ENCODE results near the gene CTNNA1.
"Not testable (repeated sequence)": the region's sequence is repeated elsewhere in the genome, so short reads cannot be mapped to it uniquely, and the experiment has no call there.

CTNNA1 gene

DNA sequence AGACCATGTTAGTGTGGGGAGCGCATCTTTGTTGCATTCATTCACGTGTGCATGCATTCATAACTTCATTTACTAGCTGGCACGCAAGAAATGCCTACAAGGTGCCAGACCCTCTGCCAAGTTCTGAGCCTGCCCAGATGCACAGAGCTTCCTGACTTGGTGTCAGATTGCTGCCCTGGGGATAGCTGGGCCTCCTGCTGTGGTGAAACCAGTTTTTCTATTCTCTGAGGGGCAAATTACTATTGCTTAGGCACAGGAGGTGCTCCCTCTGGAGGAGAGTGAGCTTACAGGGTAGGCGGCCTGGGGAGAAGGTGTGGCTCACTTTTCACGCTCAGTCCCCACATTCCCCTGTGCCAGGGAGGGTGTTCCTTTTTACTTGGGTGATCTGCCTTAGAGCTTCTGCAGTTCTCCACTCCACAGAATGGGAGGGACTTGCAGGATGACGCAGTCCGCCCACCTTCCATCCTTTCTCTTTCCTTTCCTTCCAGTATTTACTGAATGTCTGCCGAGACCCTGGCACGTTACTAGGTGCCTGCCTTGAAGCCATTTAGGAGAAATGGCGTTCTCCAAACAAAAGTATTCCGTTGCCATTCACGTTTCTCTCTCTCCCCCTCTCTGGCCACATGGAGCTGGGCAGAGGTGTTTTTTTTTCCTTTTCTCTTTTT, 27.9 kb upstream of the CTNNA1 start:
- H3K4me3 ChIP-seq (ENCODE audit: low read depth, low read length): no peak overlapping the region
- TF ChIP-seq, protein P1, sequence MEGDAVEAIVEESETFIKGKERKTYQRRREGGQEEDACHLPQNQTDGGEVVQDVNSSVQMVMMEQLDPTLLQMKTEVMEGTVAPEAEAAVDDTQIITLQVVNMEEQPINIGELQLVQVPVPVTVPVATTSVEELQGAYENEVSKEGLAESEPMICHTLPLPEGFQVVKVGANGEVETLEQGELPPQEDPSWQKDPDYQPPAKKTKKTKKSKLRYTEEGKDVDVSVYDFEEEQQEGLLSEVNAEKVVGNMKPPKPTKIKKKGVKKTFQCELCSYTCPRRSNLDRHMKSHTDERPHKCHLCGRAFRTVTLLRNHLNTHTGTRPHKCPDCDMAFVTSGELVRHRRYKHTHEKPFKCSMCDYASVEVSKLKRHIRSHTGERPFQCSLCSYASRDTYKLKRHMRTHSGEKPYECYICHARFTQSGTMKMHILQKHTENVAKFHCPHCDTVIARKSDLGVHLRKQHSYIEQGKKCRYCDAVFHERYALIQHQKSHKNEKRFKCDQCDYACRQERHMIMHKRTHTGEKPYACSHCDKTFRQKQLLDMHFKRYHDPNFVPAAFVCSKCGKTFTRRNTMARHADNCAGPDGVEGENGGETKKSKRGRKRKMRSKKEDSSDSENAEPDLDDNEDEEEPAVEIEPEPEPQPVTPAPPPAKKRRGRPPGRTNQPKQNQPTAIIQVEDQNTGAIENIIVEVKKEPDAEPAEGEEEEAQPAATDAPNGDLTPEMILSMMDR (IDR thresholded peaks at IDR 0.05; ENCODE audit: low read depth, low read length): no peak; the same call in 1 of the 2 replicates

DNA sequence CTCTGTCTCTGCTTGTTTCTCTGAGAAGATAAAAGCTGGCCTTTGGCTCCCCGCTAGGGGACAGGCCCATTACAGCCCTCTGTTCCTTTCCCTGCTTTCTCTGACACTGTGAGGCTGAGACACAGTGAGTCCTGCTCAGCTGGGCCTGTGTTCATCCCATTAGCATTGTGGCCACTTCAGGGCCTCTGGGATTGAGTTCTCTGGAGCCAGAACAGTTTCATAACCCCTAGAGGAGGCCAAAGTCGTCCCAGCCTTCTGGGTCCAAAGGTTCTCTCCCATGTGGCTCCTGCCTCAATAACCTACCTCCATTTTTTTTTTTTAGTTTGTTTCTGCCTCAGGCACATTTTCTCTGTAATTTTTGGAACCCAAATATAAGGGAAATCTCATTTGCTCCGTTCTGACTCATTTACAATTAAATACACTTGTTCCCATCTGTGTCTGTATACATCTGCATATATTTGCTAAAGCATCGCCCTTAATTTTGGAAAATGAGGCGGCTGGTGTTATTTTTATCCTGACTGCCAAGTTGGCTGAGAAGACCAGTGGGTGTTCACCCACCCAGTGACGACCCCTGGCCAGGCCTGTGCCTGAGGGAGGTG, 27.3 kb upstream of the CTNNA1 start:
- TF ChIP-seq, protein P1 (IDR thresholded peaks at IDR 0.05; ENCODE audit: low read depth, low read length): no peak
- no peak overlapping the region for H3K4me3 ChIP-seq (ENCODE audit: low read depth, low read length)

GRCh38 chr5:138726848-138727247, 26.4 kb upstream of the CTNNA1 start:
- TF ChIP-seq, protein P1 (IDR thresholded peaks at IDR 0.05; ENCODE audit: low read depth, low read length): no peak
- no peak overlapping the region for H3K4me3 ChIP-seq (ENCODE audit: low read depth, low read length)

DNA sequence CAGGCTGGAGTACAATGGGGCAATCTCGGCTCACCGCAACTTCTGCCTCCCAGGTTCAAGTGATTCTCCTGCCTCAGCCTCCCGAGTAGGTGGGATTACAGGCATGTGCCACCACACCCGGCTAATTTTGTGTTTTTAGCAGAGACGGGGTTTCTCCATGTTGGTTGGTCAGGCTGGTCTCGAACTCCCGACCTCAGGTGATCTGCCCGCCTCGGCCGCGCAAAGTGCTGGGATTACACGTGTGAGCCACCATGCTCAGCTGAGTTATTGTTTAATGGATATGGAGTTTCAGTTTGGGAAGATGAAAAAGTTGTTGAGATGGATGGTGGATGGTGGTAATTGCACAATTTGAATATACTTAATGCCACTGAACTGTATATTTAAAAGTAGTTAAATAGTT, 22.7 kb upstream of the CTNNA1 start:
- not testable (repeated sequence) for H3K4me3 ChIP-seq (ENCODE audit: low read depth, low read length)

DNA sequence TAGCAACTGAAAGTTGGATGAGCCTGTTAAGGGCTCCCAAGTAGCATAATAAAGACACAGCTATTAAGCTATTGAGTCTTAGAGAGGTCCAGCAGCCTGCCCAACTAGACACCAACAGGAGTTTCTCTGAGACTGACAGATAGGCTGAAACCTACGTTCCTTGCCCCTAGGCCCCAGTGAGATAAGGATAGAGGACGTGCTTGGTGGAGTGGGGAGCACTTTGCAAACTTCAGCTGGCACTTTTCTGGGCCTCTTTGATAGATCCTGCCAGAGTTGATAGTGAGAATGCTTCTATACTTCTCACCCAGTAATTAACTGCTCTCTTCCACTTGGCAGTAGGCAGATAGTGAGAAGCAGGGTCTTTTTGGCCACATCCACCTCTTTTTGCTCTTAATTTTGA, 20.8 kb upstream of the CTNNA1 start:
- TF ChIP-seq, protein P1 (IDR thresholded peaks at IDR 0.05; ENCODE audit: low read depth, low read length): no peak
- H3K4me3 ChIP-seq (ENCODE audit: low read depth, low read length): no peak overlapping the region

- TF ChIP-seq, protein P1 (IDR thresholded peaks at IDR 0.05; ENCODE audit: low read depth, low read length): no peak
- no peak overlapping the region for H3K4me3 ChIP-seq (ENCODE audit: low read depth, low read length)
These were observed 20.3 kb upstream of the CTNNA1 start for GRCh38 chr5:138732933-138733332.

DNA sequence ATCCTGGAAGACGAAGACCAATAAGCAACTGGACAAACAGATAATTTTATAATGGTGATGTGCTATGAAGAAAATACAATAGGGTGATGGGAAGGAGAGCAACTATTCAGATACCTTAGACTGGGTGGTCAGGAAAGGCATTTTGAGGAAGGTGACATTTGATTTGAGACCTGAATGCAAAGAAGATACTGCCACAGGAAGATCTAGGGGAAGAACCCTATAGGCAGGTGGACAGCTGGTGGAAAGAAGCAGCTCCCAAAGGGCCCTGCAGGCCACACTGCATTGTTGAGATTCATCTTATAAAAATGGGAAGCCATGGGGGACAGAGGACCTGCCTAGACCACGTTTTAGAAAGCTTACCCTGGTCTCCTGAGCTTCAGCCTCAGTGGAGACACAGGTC, 19.7 kb upstream of the CTNNA1 start:
- no peak overlapping the region for H3K4me3 ChIP-seq (ENCODE audit: low read depth, low read length)
- TF ChIP-seq, protein P1 (IDR thresholded peaks at IDR 0.05; ENCODE audit: low read depth, low read length): no peak

- TF ChIP-seq, protein P1 (IDR thresholded peaks at IDR 0.05; ENCODE audit: low read depth, low read length): no peak
- no peak overlapping the region for H3K4me3 ChIP-seq (ENCODE audit: low read depth, low read length)
These were observed 16.9 kb upstream of the CTNNA1 start for GRCh38 chr5:138736293-138736692.

All from WI38 (cell line).